Right lobe of liver (tissue), 6 donors: Measurements from ENCODE around the gene UBIAD1. TPM values are rescaled to one million over a fixed set of nuclear protein-coding genes. Genes with fewer than 3 reads are reported as not detected.
"Not testable (repeated sequence)": the region's sequence is repeated elsewhere in the genome, so short reads cannot be mapped to it uniquely, and the experiment has no call there.

ENCODE experiments used
- ATAC-seq, 4 donors: fragments of 200-7000 bp; cut with Tn5 transposase; one replicate each; pipeline ENCODE4 v1.9.1; 2020; ENCODE audit warnings: mild to moderate bottlenecking in 4 of 4, moderate library complexity in 4 of 4
- DNase-seq, 3 donors: peaks; one replicate each; pipeline ENCODE4 v3.0.0-alpha.2; 2020
- H3K27ac ChIP-seq, 3 donors: fragments of 200-600 bp; one replicate each; pipeline ENCODE4 v1.8.0; 2022
- H3K27me3 ChIP-seq, 2 donors: fragments of 200-600 bp; one replicate each; pipeline ENCODE4 v1.8.0; 2022
- H3K36me3 ChIP-seq, 4 donors: fragments of 200-600 bp; sonication (generic) in 1 of 4; one replicate each; pipeline versions ENCODE4 v1.5.1 to v1.8.0; 2017 to 2022; ENCODE audit warnings: control low read depth in 1 of 4
- H3K4me1 ChIP-seq, 4 donors: fragments of 200-600 bp; sonication (generic) in 1 of 4; one replicate each; pipeline versions ENCODE4 v1.5.1 to v1.8.0; 2017 to 2022; ENCODE audit warnings: control low read depth in 1 of 4
- H3K4me3 ChIP-seq, 3 donors: fragments of 200-600 bp; one replicate each; pipeline ENCODE4 v1.8.0; 2022
- H3K9me3 ChIP-seq, 4 donors: fragments of 200-600 bp; sonication (generic) in 1 of 4; one replicate each; pipeline versions ENCODE4 v1.5.1 to v1.8.0; 2017 to 2022; ENCODE audit warnings: control low read depth in 1 of 4
- CTCF ChIP-seq, 4 donors: fragments of 200-600 bp in 3 of 4; fragments of 450-650 bp in 1 of 4; IDR thresholded peaks; one replicate each; pipeline versions ENCODE4 v1.5.1 to v1.8.0; 2016 to 2022; ENCODE audit warnings: antibody characterized with exemption in 4 of 4, mild to moderate bottlenecking in 2 of 4
- POLR2A ChIP-seq: fragments of 450-650 bp; IDR thresholded peaks from one replicate; pipeline ENCODE4 v1.6.1; 2017; ENCODE audit warnings: antibody characterized with exemption, mild to moderate bottlenecking
- WGBS: methylation state at CpG from one replicate; pipeline ENCODE4 v1.1.6; 2018; ENCODE audit warnings: low coverage, low lambda C conversion rate; ENCODE audit not compliant: insufficient coverage; ENCODE audit errors: missing lambda C conversion rate; 5-methylcytosine and 5-hydroxymethylcytosine counted together
- intact Hi-C, 2 donors: fragments of 100-400 bp; cut with DNase I; formaldehyde crosslinking; loops; one replicate each; pipeline versions ENCODE4 v1.11.2 to v1.14.1; 2022
- total RNA-seq, 6 experiments: library from RNA; depleted of rRNA in 2 of 6; stranded (reverse); fragments of >200 nt in 2 of 6; fragmentation: NEBNext Ultra II Directional in 3 of 6; extraction: Animal tissue kit (Norgen Biotek cat#: 25700) in 3 of 6; gene quantifications; one replicate each; pipeline versions ENCODE4 v1.1.0 to v1.2.4, GENCODE V29; 2016 to 2023
- donor health status: DM: no; HTN: yes; CAD: no.
- donor health status: DM: no; HTN: no; CAD: no.
- donor health status: DM: no; HTN: no; CAD: no.
- donor health status: DM: no; HTN: yes; CAD: no.
- donor health status: DM: no; HTN: yes; CAD: no.

UBIAD1 gene
- total RNA-seq, 6 experiments from 2014 or later = 7.0 to 11.4 (median 9.7) TPM

- Histone ChIP-seq H3K4me3 (no peak overlapping the region), H3K9me3 (no peaks in the 10 kb centered on the region), H3K36me3 (no peaks in the 10 kb centered on the region), H3K27ac (no peak overlapping the region), H3K27me3 (no peaks in the 10 kb centered on the region), H3K4me1 (no peaks in the 10 kb centered on the region)
- TF ChIP-seq POLR2A (no peak), CTCF (IDR thresholded peaks at IDR 0.05) (no peak)
- WGBS = 69% methylated on average over 8 of the region's 9 CpGs
- intact Hi-C loops = no loop called here
- ATAC-seq = no peak
- DNase-seq = no peak
Observed at GRCh38 chr1:11301601-11302000, 28.6 kb downstream of the UBIAD1 start.

- DNase-seq (no peak), ATAC-seq (no peak)
- WGBS = 78% methylated on average over 1 of the region's 2 CpGs
- Histone ChIP-seq H3K4me1 (no peaks in the 10 kb centered on the region), H3K27ac (no peak overlapping the region), H3K9me3 (no peaks in the 10 kb centered on the region), H3K4me3 (no peak overlapping the region), H3K36me3 (no peaks in the 10 kb centered on the region), H3K27me3 (no peaks in the 10 kb centered on the region)
- intact Hi-C loops = no loop called here
- TF ChIP-seq CTCF (IDR thresholded peaks at IDR 0.05) (no peak), POLR2A (no peak)
Observed at GRCh38 chr1:11302366-11302765, 29.4 kb downstream of the UBIAD1 start.

GRCh38 chr1:11305516-11305915 is 32.5 kb downstream of the UBIAD1 start:
- H3K9me3 ChIP-seq, DNase-seq, H3K27me3 ChIP-seq, H3K36me3 ChIP-seq, intact Hi-C loops, H3K4me1 ChIP-seq, ATAC-seq, H3K27ac ChIP-seq, H3K4me3 ChIP-seq: not testable (repeated sequence)
- WGBS = 93% methylated on average over 16 of the region's 29 CpGs

- Histone ChIP-seq H3K27ac (no peak overlapping the region), H3K9me3 (no peaks in the 10 kb centered on the region), H3K27me3 (no peaks in the 10 kb centered on the region), H3K36me3 (no peaks in the 10 kb centered on the region), H3K4me3 (no peak overlapping the region), H3K4me1 (no peaks in the 10 kb centered on the region)
- DNase-seq = no peak
- no peak for TF ChIP-seq POLR2A
- TF ChIP-seq CTCF (IDR thresholded peaks at IDR 0.05) = no peak
- 29% methylated on average over 1 of the region's 3 CpGs for WGBS
- intact Hi-C loops = no loop called here
- ATAC-seq = no peak
Observed at GRCh38 chr1:11307852-11308251, 34.9 kb downstream of the UBIAD1 start.

- no peaks in the 10 kb centered on the region for H3K9me3 ChIP-seq
- intact Hi-C loops = no loop called here
- H3K4me1 ChIP-seq = no peaks in the 10 kb centered on the region
- no peak overlapping the region for H3K4me3 ChIP-seq
- WGBS = 79% methylated on average over 2 of the region's 6 CpGs
- no peaks in the 10 kb centered on the region for H3K27me3 ChIP-seq
- no peaks in the 10 kb centered on the region for H3K36me3 ChIP-seq
- H3K27ac ChIP-seq = no peak overlapping the region
- ATAC-seq (no peak), DNase-seq (no peak)
- no peak for TF ChIP-seq POLR2A
- no peak for TF ChIP-seq CTCF (IDR thresholded peaks at IDR 0.05)
Observed at GRCh38 chr1:11308699-11309224, 35.8 kb downstream of the UBIAD1 start.
